HG02943 (cell line): ENCODE measurements around the gene TMEM176B.

ENCODE experiments used
- ATAC-seq: cut with Tn5 transposase; IDR thresholded peaks from one replicate; pipeline ENCODE4 v1.9.1; 2021; ENCODE audit warnings: mild to moderate bottlenecking, low read depth, moderate library complexity; ENCODE audit not compliant: unreplicated experiment

The TMEM176B gene

DNA sequence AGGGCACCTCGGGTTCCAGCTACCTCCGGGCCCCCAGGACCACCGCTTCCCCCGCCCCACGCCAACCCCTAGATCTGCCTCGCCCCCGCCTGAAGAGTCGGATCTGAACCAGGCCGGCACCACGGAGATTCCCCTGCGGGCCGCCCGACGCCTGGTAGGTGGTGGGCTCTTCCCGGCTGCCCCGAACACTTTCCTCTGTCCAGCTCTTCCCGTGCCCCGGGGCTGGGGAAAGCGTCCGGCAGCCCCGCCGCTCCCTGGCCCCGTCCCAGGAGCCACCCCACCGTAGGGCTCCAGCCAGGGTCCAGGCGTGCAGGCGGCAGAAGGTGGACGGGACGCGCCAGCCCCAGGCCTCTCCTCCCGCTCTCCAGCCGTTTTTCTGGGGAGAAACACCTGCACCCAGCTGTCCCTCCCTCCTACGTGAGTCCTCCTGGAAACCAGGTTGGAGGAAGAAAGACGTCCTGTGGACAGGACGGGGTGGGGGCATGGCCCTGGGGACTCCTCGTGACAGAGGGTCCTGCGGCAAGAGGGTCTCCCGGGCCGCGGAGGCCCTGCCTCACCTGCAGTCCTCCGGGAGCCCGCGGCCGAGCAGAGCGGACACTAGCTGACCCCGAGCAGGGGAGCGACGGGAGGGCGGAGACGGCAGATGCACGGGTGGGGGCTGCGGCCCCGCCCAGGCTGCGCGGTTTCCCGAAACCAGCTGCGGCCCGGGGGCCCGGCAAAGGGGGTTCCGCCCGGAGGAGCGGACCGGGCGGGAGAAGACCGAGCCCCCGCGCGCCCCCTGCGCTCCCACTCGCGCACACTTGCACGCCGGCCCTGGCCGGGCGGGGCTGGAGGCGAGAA, at the start of gene TMEM176B:
Gene TMEM176B, minus strand, starts transcription at position 624 of the 840 bp plus-strand sequence. CDS start 3,795 bp downstream, outside the sequence.
- no peak for ATAC-seq

DNA sequence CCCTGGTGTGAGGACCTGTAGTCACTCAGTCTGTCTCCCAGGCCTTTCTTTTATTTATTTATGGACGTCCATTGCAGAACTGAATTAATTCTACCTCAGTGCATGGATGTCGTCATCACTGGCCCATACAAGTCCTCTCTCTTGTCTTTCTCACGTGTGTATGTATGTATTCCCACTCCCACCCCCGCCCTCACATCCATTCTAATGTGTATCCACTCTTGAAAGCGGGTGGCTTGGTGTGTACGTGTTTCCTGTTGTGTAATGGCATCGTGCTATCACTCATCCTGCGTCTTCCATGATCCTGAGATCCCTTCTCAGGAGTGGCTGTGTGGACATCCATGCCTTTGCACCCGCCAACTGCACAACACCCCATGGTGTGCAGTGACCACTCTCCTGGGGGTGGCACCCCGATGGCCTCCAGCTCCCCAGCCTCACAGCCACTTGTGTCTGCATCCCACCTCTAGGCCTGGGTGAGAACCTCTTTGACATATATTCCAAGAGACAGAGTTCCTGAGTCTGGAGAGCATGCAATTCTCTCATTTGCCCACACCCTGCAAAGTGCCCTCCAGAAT, 49.1 kb upstream of the TMEM176B start:
- no peak for ATAC-seq

DNA sequence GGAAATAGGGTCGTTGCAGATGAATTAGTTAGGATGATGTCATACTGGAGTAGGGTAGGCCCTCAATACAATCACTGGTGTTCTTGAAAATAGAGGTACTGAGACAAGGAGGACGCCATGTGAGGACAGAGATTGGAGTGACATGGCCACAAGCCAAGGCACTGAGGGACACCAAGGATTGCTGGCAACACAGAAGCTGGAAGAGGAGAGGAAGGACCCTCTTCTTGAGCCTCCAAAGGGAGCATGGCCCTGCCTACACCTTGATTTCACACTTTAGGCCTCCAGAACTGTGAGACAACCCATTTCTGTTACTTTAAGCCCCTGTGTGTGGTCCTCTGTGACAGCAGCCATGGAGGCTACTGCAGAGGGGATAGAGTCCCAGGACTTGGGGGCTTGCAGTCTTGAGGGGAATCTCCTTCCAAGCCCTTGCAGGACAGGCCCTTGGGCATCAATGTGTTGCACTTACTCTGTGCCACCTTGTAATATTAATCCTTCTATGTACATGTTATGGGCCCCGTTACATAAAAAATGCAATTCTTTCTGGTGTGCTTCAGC, 48.5 kb upstream of the TMEM176B start:
- no peak for ATAC-seq

DNA sequence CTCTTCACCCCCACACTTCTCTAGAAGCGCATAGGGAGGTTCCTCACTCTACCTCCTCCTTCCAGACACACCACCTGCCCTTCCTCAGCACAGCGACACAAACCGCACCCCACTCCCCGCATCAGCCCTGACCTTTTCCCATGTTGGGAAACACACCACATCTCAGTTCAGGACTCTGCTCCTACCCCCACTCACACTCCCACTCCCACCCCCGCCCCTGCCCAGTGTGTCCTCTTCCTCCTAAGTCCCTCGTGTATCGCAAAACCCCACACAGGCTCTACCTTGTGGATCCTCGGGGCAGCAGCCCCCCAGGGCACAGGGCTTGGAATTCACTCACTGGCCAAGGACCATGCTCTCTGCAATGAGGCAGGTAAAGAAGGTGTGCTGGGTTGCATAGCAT, 47.9 kb upstream of the TMEM176B start:
- no peak for ATAC-seq

DNA sequence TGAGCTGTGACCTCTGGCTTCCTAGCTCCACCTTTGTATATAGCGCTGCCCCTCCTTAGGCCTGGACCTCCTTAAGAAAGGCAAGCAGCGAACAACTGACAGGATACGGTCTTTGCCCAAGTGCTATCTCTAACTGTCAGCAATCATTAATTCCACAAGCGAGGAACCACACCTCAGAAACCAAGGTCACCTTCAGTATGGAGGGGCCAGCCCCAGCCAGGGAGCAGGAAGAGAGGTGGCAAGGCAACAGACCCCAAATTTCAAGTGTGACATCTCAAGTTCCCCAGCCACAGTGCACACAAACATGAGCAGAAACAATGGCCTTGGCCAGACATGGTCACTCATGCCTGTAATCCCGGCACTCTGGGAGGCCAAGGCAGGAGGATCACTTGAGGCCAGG, 47.4 kb upstream of the TMEM176B start:
- no peak for ATAC-seq

DNA sequence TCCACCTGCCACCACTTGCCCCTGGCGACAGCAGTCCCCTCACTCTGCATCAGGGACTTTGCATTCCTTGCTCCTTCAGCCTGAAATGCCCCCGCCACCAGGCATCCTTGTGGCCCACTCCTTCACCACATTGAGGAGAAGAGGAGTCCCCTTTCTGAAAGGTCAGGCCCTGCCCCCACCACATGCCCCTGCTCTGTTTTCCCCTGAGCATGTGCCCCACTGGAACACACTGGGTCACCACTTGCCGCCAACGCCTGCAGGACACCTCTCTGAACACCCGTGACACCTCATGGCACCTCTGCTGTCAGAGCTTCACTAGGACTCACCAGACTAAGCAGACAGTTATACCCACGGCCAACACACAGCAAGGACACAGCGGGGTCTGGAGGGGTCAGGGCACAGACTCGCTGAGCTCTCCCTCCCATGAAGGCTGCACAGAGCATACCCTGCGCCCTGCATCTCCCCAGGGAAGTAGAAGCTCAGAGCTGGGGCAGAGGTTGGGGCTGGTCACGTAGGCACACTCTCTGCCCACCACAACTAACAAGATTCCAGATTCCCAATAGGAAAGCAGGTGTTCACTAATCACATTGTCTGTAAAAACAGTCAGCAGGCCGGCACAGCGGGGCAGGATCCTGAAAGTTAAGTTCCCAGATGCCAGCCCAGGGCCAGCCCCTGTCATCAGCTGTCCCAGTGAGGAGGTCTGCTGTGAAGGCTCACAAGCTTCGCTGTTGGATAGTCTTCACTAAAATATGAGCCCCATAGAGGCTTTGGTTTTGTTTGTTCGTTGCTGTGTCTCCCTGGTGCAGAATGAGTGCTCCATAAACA, 46.3 kb upstream of the TMEM176B start:
- no peak for ATAC-seq

DNA sequence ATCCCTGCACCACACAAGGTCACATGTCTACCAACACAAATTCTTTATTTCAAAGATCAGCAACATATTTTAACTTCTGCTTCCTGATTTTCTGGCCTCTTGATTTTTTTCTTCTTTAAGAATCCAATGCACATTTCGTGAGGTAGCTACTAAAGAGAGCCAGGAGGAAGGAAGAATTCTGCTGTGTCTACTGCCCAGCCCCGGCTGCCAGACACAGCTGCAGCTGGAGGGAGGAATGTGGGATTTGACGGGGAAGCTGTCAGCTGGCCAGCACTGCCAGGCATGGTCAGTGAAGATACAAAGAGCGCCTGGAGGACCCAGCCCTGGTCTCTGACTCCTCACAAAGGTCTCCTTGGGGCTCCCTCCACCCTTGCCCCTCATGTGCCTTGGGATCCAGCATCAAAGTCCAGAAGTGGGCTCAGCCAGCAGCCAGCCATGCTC, 45.3 kb upstream of the TMEM176B start:
- ATAC-seq: no peak

DNA sequence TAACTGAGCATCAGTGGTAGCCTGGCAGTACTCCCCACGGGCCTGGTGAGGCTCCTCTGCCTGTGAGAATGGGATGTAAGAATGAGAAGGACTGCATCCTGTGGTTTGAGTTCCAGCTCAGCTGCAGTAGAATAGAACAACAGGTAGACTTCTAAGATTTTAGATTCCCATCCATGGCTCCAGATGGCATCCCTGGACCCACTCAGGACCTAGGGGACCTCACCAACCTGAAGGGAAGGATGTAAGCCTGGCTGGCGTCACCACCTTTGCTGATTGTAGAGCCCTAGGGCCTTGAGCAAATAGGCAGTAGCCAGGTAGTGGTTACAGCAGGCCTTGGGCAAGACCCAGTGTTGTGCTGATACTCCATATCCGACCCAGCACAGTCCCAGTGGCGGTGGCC, 42.6 kb upstream of the TMEM176B start:
- ATAC-seq: no peak

DNA sequence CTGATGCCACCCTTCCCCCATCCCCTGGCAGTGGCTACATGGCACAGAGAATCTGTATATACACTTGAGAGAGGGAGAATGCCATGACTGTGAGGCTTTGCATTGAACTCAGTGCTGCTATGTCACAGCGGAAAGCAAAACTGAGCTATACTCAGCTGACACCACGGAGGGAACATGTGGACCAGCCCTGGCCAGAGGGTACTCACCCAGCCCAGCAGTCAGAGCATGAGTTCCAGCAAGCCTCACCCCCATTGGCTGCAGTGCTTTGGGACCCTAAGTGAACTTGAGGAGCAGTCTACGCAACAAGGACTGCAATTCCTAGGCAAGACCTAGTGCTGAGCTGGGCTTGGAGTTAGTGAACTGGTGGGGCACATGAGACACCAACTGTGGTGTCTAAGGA, 41.9 kb upstream of the TMEM176B start:
- ATAC-seq: no peak

DNA sequence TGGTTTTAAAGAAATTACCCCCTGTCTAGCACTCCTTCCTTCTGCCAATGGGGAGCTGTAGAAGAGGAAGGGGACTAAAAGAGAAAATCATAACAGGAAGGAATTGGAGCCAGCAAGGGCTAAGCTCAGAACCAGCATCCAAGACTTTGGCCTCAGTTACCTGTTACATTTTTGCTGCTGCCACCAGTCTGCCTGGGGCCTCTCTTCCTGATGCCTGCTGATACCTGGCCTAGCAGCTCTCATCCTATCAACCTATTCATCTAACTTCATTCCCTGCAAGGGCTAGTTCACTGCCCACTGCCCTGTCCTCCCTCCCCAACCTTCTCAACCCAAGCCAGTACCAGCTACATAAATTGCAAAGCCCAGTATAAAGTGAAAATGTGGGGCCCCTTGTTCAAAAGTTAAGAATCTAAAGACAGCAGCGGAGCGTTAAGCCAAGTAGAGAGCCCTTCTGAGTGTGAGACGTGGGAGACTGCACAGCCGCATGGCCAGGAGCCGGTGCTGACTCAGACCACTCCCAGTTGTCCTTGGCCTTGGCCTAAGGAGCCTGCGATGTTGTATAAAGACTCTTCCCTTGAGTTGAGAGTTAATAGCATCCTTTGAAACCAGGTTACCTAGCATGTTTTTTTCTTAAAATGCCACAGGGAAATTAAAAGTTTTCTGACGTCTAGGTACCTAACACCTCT, 38.9 kb upstream of the TMEM176B start:
- no peak for ATAC-seq

DNA sequence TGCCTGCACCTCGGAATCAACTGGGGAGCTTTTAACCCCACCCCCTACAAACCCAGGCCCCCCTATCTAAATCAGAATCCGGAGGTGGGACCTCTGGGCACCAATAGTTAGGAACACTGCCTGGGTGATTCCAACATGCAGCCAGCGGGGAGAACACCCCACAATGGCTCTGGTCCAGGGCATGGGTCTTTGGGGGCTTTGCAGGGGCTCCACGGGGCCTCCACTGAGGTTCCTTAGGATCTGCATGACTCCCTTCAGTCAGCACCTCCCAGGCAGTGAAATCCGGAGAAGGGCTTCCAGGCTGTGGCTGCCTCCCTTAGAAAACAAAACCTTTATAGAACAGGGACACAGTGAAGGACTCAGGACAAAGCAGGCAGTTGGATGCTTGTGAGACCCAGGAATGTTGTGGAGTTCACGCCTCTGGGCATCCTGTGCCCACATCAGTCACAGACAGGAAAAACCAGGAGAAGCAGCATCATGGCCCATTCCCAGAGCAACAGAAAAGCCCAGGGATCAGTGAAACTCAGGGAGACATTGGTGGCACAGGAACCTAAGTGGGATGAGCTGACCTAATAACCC, 35.6 kb upstream of the TMEM176B start:
- no peak for ATAC-seq

DNA sequence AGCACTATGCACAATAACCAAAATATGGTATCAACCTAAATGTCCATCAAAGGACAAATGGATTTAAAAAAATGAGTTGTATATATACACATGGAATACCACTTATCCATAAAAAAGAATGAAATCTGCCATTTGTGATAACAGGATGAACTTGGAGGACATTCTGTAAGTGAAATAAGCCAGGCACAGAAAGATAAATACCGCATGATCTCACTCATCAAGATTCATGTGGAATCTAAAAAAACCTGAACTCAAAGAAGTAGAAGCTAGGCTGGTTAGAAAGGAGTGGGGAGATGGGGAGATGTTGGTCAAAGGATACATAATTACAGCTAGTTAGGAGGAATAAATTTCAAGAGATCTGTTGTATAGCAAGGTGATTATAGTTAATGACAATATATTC, 34.9 kb upstream of the TMEM176B start:
- no peak for ATAC-seq

DNA sequence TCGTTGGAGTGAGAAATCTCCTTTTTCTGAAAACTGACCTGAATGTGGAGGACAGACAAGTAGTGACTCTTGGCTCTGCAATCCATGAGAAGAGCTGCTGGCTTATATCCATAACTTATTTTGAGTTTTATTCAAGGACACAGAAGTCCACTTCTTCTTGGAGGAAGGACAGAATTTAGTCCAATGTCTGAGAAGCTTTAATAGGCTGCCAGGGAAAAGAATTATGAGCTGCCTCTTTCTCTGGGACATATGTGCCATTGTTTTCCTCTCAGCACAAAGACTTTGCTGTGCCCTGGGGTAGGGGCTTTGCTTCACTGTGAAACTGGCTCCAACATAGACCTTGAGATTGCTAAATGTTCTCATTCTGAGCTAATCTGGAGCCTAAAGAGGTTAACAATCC, 31.7 kb upstream of the TMEM176B start:
- ATAC-seq: no peak

DNA sequence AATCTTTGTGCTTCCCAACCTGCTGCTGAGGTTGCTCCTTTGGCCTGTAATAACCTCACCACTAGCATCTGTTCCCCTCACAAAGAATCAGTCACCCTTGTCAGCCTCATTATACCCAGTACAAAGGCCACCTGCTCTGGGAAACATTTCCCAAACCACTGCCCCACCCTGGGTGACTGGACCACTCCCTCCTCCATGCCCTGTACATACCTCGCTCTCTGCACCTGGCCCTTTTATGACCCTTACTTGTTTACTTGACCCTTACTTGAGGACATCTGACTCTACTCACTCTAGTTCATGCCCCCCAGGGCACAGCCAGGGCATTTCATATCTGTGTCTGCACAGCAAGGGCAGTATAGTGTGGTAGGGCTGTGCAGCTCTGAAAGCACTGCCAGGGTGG, 30.8 kb upstream of the TMEM176B start:
- ATAC-seq: no peak

DNA sequence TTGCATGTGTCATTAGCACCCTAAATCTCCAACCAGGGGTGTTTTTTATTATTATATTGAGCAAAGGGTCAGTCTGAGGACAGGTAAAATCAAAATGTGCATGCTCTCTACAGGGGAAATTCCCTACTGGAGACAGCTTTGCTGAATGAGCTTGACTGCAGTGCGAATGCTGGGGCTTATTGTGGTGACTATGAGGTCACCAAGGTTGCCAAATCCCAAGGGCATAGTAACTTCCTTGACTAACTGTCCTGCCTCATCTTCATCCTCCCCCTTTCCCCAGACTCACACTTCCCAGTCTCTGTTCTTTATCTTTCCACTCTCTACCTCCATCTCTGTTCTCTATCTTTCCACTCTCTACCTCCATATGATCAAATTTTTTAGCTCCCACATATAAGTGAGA, 29.3 kb upstream of the TMEM176B start:
- ATAC-seq: no peak

DNA sequence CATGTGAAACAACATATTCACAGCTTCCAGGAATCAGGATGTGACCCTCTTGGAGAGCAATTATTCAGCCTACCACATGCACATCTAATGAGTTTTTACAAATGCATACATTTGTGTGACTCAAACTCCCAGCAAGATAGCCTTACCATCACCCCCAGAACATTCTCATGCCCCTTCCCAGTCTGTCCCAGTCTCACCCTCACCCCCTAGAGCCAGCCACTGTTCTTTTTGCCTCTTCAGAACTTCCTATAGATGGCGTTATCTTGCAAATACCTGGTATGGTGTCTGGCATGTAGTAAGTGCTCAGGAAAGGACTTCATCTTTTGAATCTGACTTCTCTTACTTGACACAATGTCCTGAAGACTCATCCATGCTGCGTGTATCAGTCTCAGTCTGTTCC, 28.2 kb upstream of the TMEM176B start:
- ATAC-seq: no peak

DNA sequence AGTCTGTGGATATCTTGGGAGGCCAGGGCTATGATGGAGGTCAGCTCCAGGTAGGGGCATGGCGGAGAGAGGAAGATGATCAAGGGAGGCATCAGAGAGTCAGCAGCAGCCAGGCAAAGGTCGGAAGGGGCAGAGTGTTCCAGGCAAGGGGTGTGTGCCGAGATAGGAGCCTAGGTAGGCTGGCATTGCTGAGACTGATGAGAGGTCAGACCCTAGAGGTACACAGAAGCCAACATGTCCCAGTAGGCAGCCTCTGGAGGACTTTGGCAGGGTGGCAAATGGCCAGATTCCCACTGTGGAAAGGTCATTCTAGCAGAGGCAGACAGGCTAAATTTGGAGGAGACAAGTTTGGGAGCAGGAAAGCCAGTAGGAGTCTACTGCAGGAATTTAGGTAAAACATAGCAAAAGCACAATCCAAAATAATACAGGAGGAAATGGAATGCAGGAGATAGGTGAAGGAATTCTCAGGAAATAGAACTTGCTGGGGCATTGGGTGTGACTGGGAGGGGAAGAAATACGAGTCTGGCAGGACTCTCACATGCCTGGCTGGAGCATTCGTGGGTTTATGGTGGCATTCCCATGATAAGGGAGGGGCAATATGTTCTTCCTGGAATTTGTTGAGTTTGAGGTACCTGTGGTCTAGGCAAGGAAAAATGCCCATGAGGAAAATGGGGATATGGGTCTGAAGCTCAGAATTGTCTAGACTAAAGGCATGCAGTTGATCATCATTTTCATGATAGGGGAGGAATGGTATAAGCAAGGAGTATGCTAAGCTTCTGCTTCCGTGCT, 26.1 kb upstream of the TMEM176B start:
- no peak for ATAC-seq

DNA sequence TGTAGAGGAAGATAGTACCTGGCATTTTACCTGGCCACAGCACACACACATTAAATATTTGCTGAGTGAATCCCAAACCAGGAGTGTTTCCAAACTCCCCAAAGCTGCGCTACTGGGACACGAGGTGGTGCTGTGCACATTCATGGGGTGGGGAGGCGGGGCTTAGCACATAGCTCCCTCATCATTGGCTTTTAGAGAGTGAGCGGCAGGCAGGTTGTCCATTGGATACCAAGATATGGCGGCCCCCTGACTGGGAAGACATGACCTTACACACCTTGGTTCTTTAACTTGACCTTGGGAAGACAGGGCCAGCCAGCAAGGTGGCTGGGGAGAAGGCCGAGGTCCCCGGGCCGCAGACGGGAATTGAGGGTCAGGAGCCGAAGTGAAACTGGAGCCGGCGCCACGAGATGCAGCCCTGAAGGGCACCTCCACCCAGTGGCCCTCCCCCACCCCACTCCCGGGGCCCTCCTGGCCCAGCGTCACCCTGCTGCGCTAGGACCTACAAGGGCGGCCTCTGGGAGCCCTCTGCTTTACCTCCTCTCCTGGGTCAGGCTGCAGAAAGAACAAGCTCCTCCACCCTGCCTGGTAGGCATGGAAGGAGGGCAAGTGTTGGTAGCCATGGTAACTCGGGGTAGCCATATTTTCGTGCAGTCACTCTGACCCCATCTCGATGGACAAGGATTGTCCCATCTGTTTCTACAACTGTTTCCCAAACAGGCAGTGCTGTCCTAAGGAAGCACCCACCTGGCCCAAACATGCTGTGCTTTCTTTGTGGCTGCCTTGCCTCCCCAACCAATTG, 24.4 kb upstream of the TMEM176B start:
- ATAC-seq: no peak
